DMS114 treated with DMSO at 0.1 percent for 48 hours (cell line): ENCODE data around the gene EPHB2.

Source experiments
- DNase-seq: peaks from one replicate; lab custom pipeline; 2025; ENCODE audit not compliant: unreplicated experiment; lab: John Stamatoyannopoulos, UW

Gene EPHB2

GRCh38 chr1:22815421-22816066, 104.9 kb downstream of the EPHB2 start:
- no peak for DNase-seq

- no peak for DNase-seq
Measured at GRCh38 chr1:22816067-22816775, 105.6 kb downstream of the EPHB2 start.

DNA sequence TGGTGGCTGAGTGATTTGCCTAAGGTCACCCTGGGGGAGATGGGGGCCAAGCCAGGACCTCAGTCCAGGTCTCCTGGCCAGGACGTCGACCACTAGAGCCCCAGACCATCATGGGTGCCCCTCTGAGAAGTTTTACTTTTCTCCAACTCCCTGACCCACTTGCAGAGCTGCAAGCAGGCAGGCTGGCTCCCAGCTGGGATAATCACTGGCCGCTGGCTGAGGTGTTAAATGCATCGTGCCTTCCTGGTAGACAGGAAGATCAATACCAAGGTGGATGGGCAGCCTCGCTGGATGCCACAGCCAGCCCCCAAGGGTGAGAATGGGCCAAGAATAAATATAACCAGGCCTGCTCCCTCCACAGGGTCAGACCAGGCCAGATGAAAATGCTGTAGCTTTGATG, 106.2 kb downstream of the EPHB2 start:
- no peak for DNase-seq

DNA sequence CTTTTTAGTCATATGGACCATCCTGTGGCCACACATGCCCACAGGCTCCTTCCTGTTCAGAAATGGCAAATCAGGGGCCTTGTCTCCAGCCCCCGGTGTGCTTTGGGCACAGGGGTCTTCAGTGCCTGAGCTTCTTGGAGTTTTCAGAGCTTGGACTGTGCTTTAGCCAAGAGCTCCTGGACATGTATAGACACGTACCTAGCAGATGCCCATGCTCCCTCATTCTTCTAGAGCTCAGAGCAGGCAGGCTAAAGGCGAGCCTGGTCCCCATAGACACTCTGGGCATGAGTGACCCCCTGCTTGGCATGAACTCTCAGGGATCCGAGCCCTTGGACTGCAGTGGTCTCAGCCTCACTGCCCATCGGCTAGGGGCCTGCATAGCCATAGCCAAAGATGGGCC, 106.8 kb downstream of the EPHB2 start:
- no peak for DNase-seq

GRCh38 chr1:22818061-22818770, 107.6 kb downstream of the EPHB2 start:
- no peak for DNase-seq

GRCh38 chr1:22819361-22819760, 108.7 kb downstream of the EPHB2 start:
- DNase-seq: no peak

DNA sequence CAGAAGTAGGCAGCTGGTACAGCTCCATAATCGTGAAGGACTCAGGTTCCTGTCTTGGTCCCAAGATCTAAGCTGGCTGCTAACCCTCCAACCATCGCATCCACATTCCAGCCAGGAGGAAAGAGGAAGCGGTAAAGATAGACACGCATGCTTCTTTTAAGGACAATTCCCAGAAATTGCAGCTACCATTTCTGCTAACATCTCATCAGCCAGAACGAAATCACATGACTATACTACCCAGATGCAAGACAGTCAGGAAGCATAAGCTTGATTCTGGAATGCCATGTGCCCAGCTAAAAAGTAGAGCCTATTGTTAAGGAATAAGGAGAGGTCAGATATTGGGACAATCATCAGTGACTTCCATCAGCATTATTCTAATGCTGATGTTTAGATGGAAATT, 110.4 kb downstream of the EPHB2 start:
- DNase-seq: no peak

DNA sequence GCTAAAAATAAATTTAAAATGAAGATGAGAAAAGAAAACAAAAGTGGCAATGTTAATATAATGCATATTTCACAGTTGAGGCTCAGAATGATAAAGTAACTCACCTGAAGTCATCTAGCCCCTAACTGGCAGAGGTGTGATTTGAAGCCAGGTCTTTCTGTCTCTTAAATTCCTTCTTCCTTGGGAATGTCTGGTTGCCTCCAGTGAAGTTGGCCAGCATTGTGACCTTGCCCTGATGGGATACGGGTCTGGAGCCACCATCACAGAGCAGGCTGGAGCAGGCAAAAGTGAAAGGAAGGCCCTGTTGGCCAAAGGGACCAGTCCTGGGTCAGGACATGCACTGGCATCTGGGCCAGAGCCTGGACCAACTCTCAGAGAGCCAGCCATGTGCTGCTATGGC, 111.7 kb downstream of the EPHB2 start:
- DNase-seq: no peak

- DNase-seq: no peak
Measured at GRCh38 chr1:22824466-22824865, 113.8 kb downstream of the EPHB2 start.

DNA sequence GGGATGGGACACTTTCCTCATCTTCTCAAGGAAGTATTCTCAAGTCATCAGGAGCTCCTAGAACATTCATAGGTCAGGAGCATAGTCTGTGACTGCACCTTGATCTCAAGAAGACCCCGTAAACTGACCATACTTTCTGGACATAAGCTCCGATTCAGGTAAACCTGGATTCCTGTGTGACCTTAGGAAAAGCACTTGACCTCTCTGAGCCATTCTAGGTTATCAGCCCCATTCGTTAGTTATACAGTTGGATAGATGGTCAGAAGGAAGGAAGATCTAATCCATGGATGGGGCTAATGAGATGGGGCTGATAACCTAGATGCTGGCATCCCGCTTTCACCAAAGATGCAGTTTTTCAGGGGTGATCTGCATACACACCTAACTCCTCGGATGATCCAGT, 114.3 kb downstream of the EPHB2 start:
- no peak for DNase-seq

GRCh38 chr1:22825486-22826189, 115.0 kb downstream of the EPHB2 start:
- DNase-seq: no peak

- DNase-seq: no peak
Measured at GRCh38 chr1:22826604-22827580, 116.3 kb downstream of the EPHB2 start.

- no peak for DNase-seq
Measured at GRCh38 chr1:22827666-22828483, 117.2 kb downstream of the EPHB2 start.

GRCh38 chr1:22828484-22829308, 118.1 kb downstream of the EPHB2 start:
- DNase-seq: no peak

DNA sequence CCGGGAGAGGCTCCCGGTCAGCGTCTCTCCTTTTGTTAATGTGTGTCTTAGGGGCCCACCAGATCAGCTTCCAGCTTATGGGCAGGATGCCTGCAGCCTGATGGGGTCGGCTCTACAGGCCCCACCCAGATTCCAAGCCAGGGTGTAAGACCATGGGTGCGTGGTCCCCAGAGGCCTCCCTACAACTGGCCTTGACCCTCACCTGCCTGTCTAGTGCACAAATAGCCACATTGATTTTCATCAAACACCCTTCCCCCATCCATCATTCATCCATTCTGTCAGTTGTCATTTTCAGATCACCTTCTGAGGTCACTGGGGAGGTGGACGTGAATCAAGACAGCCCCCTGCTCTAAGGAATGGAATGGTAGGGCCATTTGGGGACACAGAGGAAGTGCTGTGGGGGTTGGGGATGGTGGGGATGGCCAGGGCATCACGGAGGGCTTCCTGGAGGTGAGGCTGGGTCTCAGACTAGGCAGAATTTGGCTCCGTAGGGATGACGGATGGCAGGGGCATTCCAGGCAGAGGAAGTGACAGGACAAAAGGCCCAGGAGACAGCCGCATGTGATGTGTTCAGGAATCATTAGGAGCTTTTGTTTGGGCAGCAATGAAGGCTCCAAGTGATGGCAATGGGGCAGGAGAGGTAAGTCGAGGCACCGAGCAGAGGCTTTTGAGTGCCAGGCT, 118.8 kb downstream of the EPHB2 start:
- no peak for DNase-seq

DNA sequence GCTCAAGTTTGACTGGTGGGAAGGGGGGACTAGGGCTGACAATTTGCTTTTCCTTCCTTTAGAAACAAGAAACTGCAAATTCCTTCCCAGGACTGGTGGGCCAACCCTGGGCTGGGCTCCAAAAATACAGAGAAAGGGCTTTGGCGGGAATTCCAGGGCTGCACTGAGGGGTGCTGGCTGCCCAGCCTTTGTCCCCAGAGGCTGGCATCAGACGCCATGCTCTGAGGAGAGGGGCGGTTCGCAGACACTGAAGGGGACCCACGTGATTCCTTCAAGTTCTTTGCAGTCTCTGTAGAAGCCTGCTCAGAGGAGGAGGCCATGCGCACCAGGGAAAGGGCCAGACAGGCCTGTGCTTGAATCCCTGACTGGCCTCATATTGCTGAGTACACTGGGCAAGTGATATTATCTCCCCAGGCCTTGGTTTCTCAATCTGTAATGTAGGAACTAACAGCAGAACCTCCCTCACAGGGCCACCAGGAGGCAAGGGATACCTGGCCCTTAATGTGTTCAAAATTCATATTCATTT, 119.5 kb downstream of the EPHB2 start:
- DNase-seq: no peak

DNA sequence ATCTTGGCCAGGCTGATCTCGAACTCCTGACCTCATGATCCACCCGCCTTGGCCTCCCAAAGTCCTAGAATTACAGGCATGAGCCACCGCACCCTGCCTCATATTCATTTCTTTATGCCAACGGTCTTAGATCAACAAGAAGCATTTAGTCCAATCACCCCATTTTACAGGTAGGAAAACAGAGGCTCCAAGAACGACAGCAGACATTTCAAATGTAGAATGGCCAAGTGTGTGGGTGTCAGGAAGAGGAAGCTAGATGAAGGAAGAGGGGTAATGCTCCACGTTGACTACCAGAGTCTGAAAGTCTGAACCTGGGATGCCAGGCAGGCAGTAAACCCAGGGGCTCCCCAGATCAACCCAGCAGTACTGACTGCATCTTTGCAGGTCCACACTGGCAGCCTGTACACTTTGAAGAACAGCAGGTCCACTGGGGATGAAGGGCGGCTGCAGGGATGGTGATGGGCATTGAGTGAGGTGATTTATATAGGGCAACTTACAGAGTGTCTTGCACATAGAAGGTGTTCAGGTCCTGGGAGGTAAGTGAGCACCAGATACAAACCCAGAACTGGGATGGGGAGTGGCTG, 120.2 kb downstream of the EPHB2 start:
- DNase-seq: no peak
